Peyer's patch (tissue), 4 donors: ENCODE results near the gene HLX.

Experiments used
- POLR2A ChIP-seq, 2 donors: fragments of 450-650 bp; IDR thresholded peaks; one replicate each; pipeline ENCODE4 v1.5.1; 2017; ENCODE audit warnings: antibody characterized with exemption in 2 of 2, mild to moderate bottlenecking in 2 of 2, moderate library complexity in 2 of 2
- TF ChIP-seq, protein P1 (sequence below), 6 experiments: fragments of 450-650 bp in 4 of 6; fragments of 200-600 bp in 2 of 6; sonication (generic) in 1 of 6; IDR thresholded peaks; one replicate each; pipeline ENCODE4 v1.5.1; 2017 to 2019; ENCODE audit warnings: antibody characterized with exemption in 6 of 6, mild to moderate bottlenecking in 3 of 6, moderate library complexity in 1 of 6

DNA sequence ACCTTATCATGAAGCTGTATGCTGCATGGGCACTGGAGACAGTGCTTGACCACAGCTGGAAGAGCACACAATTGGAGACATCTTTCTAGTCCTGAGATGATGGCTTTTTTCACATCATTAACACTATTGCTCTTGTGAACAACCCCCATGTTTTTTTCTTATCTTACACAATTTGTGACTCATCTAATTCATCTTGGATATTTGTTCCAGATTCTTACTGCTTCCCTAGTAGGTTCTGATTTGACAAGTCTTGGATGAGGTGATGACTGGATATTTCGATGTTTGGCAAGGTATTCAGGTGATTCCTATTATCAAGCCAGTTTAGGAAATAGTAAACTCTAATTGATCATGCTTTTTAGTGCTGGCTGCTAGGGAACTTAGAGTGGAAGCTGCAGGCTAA lies 23.7 kb downstream of the HLX start:
- no peak for TF ChIP-seq POLR2A (IDR thresholded peaks at IDR 0.05)
- TF ChIP-seq, protein P1, sequence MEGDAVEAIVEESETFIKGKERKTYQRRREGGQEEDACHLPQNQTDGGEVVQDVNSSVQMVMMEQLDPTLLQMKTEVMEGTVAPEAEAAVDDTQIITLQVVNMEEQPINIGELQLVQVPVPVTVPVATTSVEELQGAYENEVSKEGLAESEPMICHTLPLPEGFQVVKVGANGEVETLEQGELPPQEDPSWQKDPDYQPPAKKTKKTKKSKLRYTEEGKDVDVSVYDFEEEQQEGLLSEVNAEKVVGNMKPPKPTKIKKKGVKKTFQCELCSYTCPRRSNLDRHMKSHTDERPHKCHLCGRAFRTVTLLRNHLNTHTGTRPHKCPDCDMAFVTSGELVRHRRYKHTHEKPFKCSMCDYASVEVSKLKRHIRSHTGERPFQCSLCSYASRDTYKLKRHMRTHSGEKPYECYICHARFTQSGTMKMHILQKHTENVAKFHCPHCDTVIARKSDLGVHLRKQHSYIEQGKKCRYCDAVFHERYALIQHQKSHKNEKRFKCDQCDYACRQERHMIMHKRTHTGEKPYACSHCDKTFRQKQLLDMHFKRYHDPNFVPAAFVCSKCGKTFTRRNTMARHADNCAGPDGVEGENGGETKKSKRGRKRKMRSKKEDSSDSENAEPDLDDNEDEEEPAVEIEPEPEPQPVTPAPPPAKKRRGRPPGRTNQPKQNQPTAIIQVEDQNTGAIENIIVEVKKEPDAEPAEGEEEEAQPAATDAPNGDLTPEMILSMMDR (IDR thresholded peaks at IDR 0.05): no peak
